GM18499 (cell line): Measurements from ENCODE around the gene PMAIP1.

Experiments used
- ATAC-seq: cut with Tn5 transposase; IDR thresholded peaks from one replicate; pipeline ENCODE4 v1.9.1; 2021; ENCODE audit warnings: moderate number of reproducible peaks; ENCODE audit not compliant: insufficient read depth, unreplicated experiment

The PMAIP1 gene

GRCh38 chr18:59945544-59945943 is 45.7 kb downstream of the PMAIP1 start:
- no peak for ATAC-seq

- no peak for ATAC-seq
Measured at GRCh38 chr18:59950215-59950944, 50.6 kb downstream of the PMAIP1 start.

DNA sequence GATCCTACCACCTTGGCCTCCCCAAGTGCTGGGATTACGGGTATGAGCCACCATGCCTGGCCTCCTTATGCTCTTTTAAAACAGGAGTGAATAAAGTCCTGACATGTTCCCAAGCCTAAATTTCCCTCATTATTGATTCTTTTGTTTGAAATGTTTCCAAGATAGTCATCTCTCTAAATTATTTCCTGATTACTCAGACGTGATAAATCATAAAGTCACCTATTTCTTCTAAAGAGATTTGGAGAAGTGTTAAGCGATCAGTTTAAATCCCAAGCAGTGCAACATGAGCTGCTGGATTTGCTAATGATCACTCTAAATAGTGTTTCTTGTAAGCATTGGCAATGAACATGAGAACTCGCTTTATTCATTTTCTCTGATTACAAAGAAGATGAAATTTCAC is 51.8 kb downstream of the PMAIP1 start:
- ATAC-seq: no peak

DNA sequence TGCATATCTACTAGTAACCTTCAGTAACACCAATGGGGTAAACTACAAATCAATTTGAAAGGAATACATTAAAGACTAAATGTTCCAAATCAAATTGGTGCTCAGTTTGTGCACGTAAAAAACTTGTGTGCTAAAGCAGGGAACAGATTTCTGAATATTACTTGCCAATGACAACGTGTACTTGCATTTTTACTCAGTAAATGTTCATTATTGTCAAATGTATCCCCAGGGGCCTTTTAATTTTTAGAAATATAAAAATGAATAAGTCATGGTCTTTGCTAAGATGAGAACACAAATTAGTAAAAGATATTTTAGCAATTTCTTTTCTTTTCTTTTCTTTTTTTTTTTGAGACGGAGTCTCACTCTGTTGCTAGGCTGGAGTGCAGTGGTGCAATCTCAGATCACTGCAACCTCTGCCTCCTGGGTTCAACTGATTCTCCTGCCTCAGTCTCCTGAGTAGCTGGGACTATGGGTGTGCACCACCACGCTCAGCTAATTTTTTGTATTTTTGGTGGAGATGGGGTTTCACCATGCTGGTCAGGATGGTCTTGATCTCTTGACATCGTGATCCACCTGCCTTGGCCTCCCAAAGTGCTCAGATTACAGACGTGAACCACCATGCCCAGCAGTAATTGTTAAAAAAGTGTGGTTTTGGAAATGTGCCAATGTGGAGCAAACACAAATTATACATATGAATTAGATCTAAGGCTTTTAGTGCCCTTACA is 52.6 kb downstream of the PMAIP1 start:
- no peak for ATAC-seq
